HG02885 (cell line): Measurements from ENCODE around the gene RAP2A.

Experiments
- ATAC-seq: cut with Tn5 transposase; IDR thresholded peaks from one replicate; pipeline ENCODE4 v1.9.1; 2021; ENCODE audit warnings: mild to moderate bottlenecking; ENCODE audit not compliant: unreplicated experiment, poor library complexity

The RAP2A gene

GRCh38 chr13:97433727-97434396 lies at the start of gene RAP2A:
Gene RAP2A, plus strand, starts transcription at chr13:97434169. Its CDS starts 302 bp downstream, at chr13:97434471.
- peak; percentile 51 for ATAC-seq

GRCh38 chr13:97384371-97384770 lies 49.6 kb upstream of the RAP2A start:
- ATAC-seq = no peak

- ATAC-seq = no peak
Observed at GRCh38 chr13:97385146-97385545, 48.8 kb upstream of the RAP2A start.

GRCh38 chr13:97385854-97386253 lies 48.1 kb upstream of the RAP2A start:
- ATAC-seq = no peak

- peak; percentile 69 for ATAC-seq
Observed at GRCh38 chr13:97386801-97387484, 47.0 kb upstream of the RAP2A start.

GRCh38 chr13:97387485-97387839 lies 46.5 kb upstream of the RAP2A start:
- no peak for ATAC-seq

- no peak for ATAC-seq
Observed at GRCh38 chr13:97387890-97388289, 46.1 kb upstream of the RAP2A start.

- ATAC-seq = no peak
Observed at GRCh38 chr13:97388373-97388772, 45.6 kb upstream of the RAP2A start.

GRCh38 chr13:97390941-97391600 lies 42.9 kb upstream of the RAP2A start:
- no peak for ATAC-seq

- ATAC-seq = no peak
Observed at GRCh38 chr13:97392020-97392419, 41.9 kb upstream of the RAP2A start.

GRCh38 chr13:97394542-97394941 lies 39.4 kb upstream of the RAP2A start:
- ATAC-seq = no peak

GRCh38 chr13:97395447-97396136 lies 38.4 kb upstream of the RAP2A start:
- ATAC-seq = no peak

GRCh38 chr13:97397267-97397666 lies 36.7 kb upstream of the RAP2A start:
- no peak for ATAC-seq

- no peak for ATAC-seq
Observed at GRCh38 chr13:97401421-97401820, 32.5 kb upstream of the RAP2A start.

- ATAC-seq = no peak
Observed at GRCh38 chr13:97403893-97404750, 29.8 kb upstream of the RAP2A start.

- no peak for ATAC-seq
Observed at GRCh38 chr13:97407540-97407939, 26.4 kb upstream of the RAP2A start.

- ATAC-seq = no peak
Observed at GRCh38 chr13:97408938-97409337, 25.0 kb upstream of the RAP2A start.

GRCh38 chr13:97411984-97412383 lies 22.0 kb upstream of the RAP2A start:
- no peak for ATAC-seq

- ATAC-seq = no peak
Observed at GRCh38 chr13:97413694-97414093, 20.3 kb upstream of the RAP2A start.

GRCh38 chr13:97414392-97414791 lies 19.6 kb upstream of the RAP2A start:
- no peak for ATAC-seq
